B cell (primary cell): ENCODE results near the gene HLA-DPB1. TPM values are rescaled to one million over a fixed set of nuclear protein-coding genes. Genes with fewer than 3 reads are reported as not detected.
A peak's percentile ranks its signal among the peaks of the same experiment; 100 is the strongest.

Experiments
- ATAC-seq: fragments of 200-7000 bp; cut with Tn5 transposase; one replicate; pipeline ENCODE4 v1.10.0; 2021; ENCODE audit warnings: low read depth, mild to moderate bottlenecking, moderate number of reproducible peaks, moderate library complexity
- CTCF ChIA-PET: fragments of 350-600 bp; sonication (Branson Sonifier 250); formaldehyde crosslinking; loops from one replicate; lab custom pipeline; 2021; ENCODE audit warnings: antibody characterized with exemption, inconsistent platforms; lab: Charles Lee
- POLR2A ChIA-PET: fragments of 350-600 bp; sonication (Branson Sonifier 250); formaldehyde crosslinking; loops from one replicate; lab custom pipeline; 2021; ENCODE audit warnings: antibody characterized with exemption; lab: Charles Lee
- DNase-seq: peaks from one replicate; pipeline ENCODE4 v3.0.0; 2013
- H2AFZ ChIP-seq: 2 replicates; pipeline ENCODE4 v1.6.1; 2012; ENCODE audit warnings: mild to moderate bottlenecking, low read depth, low read length; ENCODE audit not compliant: insufficient read depth, poor library complexity, severe bottlenecking
- H3K27ac ChIP-seq, 2 donors: 1 replicate in 1 of 2; 2 replicates in 1 of 2; pipeline ENCODE4 v1.5.1; 2012 to 2013; ENCODE audit warnings: low read length in 2 of 2, mild to moderate bottlenecking in 2 of 2, moderate library complexity in 1 of 2
- H3K27me3 ChIP-seq, 4 experiments: fragments of 200-600 bp in 1 of 4; sonication (generic) in 1 of 4; replicated peaks in 1 of 4; 1 replicate in 2 of 4; 2 replicates in 2 of 4; pipeline versions ENCODE4 v1.6.1 to v1.7.0; 2013 to 2016; ENCODE audit warnings: low read length in 3 of 4, mild to moderate bottlenecking in 2 of 4, mixed read lengths in 1 of 4, moderate library complexity in 1 of 4; ENCODE audit not compliant: insufficient read depth in 4 of 4, control insufficient read depth in 3 of 4; ENCODE audit errors: control extremely low read depth in 1 of 4
- H3K36me3 ChIP-seq, 2 experiments: replicated peaks in 1 of 2; 1 replicate in 1 of 2; 2 replicates in 1 of 2; pipeline versions ENCODE4 v1.6.1 to v1.7.1; 2013; ENCODE audit warnings: low read length in 1 of 2; ENCODE audit not compliant: insufficient read depth in 2 of 2, control insufficient read depth in 1 of 2; ENCODE audit errors: control extremely low read depth in 1 of 2, extremely low read depth in 1 of 2
- H3K4me1 ChIP-seq, 2 donors: fragments of 200-600 bp in 1 of 2; sonication (generic) in 1 of 2; 1 replicate in 1 of 2; 2 replicates in 1 of 2; pipeline versions ENCODE4 v1.5.1 to v1.6.1; 2013 to 2017; ENCODE audit warnings: low read length in 2 of 2; ENCODE audit not compliant: control insufficient read depth in 2 of 2, insufficient read depth in 2 of 2
- H3K4me2 ChIP-seq: replicated peaks from 2 replicates; pipeline ENCODE3; 2012; ENCODE audit warnings: mild to moderate bottlenecking, low read depth, low read length; ENCODE audit not compliant: poor library complexity, severe bottlenecking
- H3K4me3 ChIP-seq, 5 experiments: fragments of 200-600 bp in 1 of 5; sonication (generic) in 1 of 5; 1 replicate in 3 of 5; 2 replicates in 2 of 5; pipeline versions ENCODE4 v1.5.1 to v1.7.0; 2011 to 2016; ENCODE audit warnings: low read length in 4 of 5, mild to moderate bottlenecking in 4 of 5, low read depth in 2 of 5, control low read depth in 1 of 5, moderate library complexity in 1 of 5; ENCODE audit not compliant: insufficient read depth in 1 of 5; ENCODE audit errors: control extremely low read depth in 1 of 5, extremely low read depth in 1 of 5
- H3K79me2 ChIP-seq: fragments of 200-600 bp; sonication (generic); one replicate; pipeline ENCODE4 v1.6.0; 2016; ENCODE audit warnings: low read length; ENCODE audit not compliant: control insufficient read depth, insufficient read depth
- H3K9ac ChIP-seq: fragments of 200-600 bp; sonication (generic); 2 replicates; pipeline ENCODE4 v1.6.1; 2017; ENCODE audit warnings: mild to moderate bottlenecking, low read length, moderate library complexity
- H3K9me3 ChIP-seq, 3 donors: one replicate each; pipeline versions ENCODE4 v1.6.1 to v1.7.1; 2013; ENCODE audit warnings: low read length in 2 of 3; ENCODE audit not compliant: control insufficient read depth in 2 of 3, insufficient read depth in 1 of 3; ENCODE audit errors: control extremely low read depth in 1 of 3
- H4K20me1 ChIP-seq: 2 replicates; pipeline ENCODE4 v1.6.0; 2012; ENCODE audit warnings: mild to moderate bottlenecking, low read length; ENCODE audit not compliant: insufficient read depth, control insufficient read depth, poor library complexity, severe bottlenecking
- H3K27ac Mint-ChIP-seq: one replicate; pipeline ENCODE4 v1.8.0; 2021; ENCODE audit warnings: mixed read lengths
- H3K27me3 Mint-ChIP-seq: one replicate; pipeline ENCODE4 v1.8.0; 2021; ENCODE audit warnings: mixed read lengths
- H3K4me1 Mint-ChIP-seq: one replicate; pipeline ENCODE4 v1.8.0; 2021; ENCODE audit warnings: mixed read lengths
- H3K4me3 Mint-ChIP-seq: one replicate; pipeline ENCODE4 v1.8.0; 2021; ENCODE audit warnings: mixed read lengths
- H3K9me3 Mint-ChIP-seq: one replicate; pipeline ENCODE4 v1.8.0; 2022; ENCODE audit warnings: mixed read lengths; ENCODE audit not compliant: insufficient read depth
- CTCF ChIP-seq: fragments of 200-600 bp; IDR thresholded peaks from one replicate; pipeline ENCODE4 v1.8.0; 2022; ENCODE audit warnings: antibody characterized with exemption, mild to moderate bottlenecking
- EZH2 ChIP-seq: IDR thresholded peaks from 2 replicates; pipeline ENCODE4 v1.6.1; 2012; ENCODE audit warnings: borderline replicate concordance, low read depth, mild to moderate bottlenecking, moderate library complexity, low read length; ENCODE audit not compliant: insufficient read depth, poor library complexity, severe bottlenecking
- WGBS: methylation state at CpG from one replicate; pipeline ENCODE4 v1.1.5; 2013; ENCODE audit warnings: missing lambda C conversion rate; ENCODE audit not compliant: insufficient coverage; 5-methylcytosine and 5-hydroxymethylcytosine counted together
- intact Hi-C: fragments of 100-400 bp; cut with micrococcal nuclease; formaldehyde crosslinking; loops from one replicate; pipeline ENCODE4 v1.10.0; 2022
- polyA plus RNA-seq: library from polyadenylated mRNA; depleted of rRNA; stranded (reverse); fragments of >200 nt; gene quantifications from 2 replicates; pipeline ENCODE4 v1.2.3, GENCODE V29; 2012
- total RNA-seq, 2 donors: library from RNA; stranded (reverse); fragments of 120-200 nt in 1 of 2; gene quantifications; 1 replicate in 1 of 2; 2 replicates in 1 of 2; pipeline versions ENCODE4 v1.2.3 to v1.2.4, GENCODE V29; 2013 to 2022

HLA-DPB1 gene
- total and polyA plus RNA-seq, 2 donors (not counting 1 experiment from before 2014, with no cell fraction given) = 1,104 to 1,578 TPM

DNA sequence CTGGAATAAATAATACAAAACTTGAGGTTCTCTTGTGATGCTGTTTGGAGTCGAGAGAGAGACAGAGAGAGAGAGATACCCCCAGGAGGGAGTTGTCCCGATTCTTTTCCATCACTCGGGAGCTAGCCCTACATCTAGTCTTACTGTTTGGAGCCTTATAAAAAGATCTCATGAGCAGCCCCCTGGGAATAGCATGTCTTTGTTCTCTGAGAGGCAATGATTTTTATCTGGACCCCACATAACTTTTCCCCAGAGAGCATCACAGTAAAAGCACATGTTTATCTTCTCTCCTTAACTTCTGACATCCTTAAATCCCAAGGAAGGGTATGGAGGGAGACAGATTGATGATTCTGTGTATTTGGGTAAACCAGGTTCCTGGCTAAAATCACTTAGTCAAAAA lies 45.5 kb upstream of the HLA-DPB1 start:
- TF ChIP-seq EZH2 = no peak
- no peak for TF ChIP-seq CTCF
- Mint-ChIP-seq H3K4me3 (peak overlapping the region; percentile 71), H3K27ac (peak overlapping the region; percentile 99), H3K9me3 (peaks cover 7% of the 10 kb centered on the region), H3K4me1 (peaks cover 58% of the 10 kb centered on the region), H3K27me3 (no peaks in the 10 kb centered on the region)
- POLR2A ChIA-PET = interaction anchor here (0.9 to 4.8 kb wide), 6 partner anchors 11 to 380 kb away, joined by 3 to 136 read pairs (median 48); partner anchors contain the start of genes HLA-DPA1 and HLA-DPB1
- ATAC-seq = no peak
- Histone ChIP-seq H2AFZ (no peak overlapping the region), H3K9ac (peak overlapping the region; percentile 75), H3K9me3 (peaks cover 0 to 11% (median 6%) of the 10 kb centered on the region in 3 donors), H3K4me1 (peaks cover 45 to 54% of the 10 kb centered on the region in 2 donors), H3K36me3 (no peaks in the 10 kb centered on the region), H3K4me3 (peak overlapping the region in 1 of 5 experiments; percentile 41), H3K79me2 (peaks cover 15% of the 10 kb centered on the region), H4K20me1 (no peaks in the 10 kb centered on the region), H3K4me2 (peak overlapping the region; percentile 67), H3K27me3 (no peaks in the 10 kb centered on the region), H3K27ac (peak overlapping the region; percentile 99)
- DNase-seq = no peak
- WGBS = no CpG with 5 or more reads among the region's 3 CpGs
- intact Hi-C loops = no loop called here
- CTCF ChIA-PET = interaction anchor here (1.2 to 7.6 kb wide), 9 partner anchors 11 to 96 kb away, joined by 3 to 75 read pairs (median 9); partner anchors contain the start of genes HLA-DPA1 and HLA-DPB1

DNA sequence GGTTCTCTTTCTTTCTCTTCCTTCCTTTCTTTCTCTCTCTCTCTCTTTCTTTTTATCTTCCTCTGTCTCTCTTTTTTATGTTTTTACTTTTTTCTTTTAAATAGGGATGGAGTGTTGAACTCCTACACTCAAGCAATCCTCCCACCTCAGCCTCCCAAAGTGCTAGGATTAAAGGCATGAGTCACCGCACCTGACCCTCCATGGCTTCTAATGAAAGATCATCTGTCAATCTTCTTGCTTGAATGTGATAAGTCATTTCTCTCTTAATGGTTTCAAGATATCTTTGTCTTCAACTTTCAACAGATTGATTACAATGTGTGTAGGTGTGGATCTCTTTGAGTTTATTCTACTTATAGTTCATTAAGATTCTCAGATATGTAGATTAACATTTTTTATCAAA lies 41.2 kb upstream of the HLA-DPB1 start:
- Histone ChIP-seq H3K36me3 (no peaks in the 10 kb centered on the region), H3K4me2 (no peak overlapping the region), H3K27ac (no peak overlapping the region), H3K9ac (no peak overlapping the region), H3K4me1 (peaks cover 17 to 20% of the 10 kb centered on the region in 2 donors), H3K9me3 (peaks cover 0 to 19% (median 6%) of the 10 kb centered on the region in 3 donors), H4K20me1 (no peaks in the 10 kb centered on the region), H2AFZ (no peak overlapping the region), H3K79me2 (peaks cover 15% of the 10 kb centered on the region), H3K4me3 (no peak overlapping the region), H3K27me3 (no peaks in the 10 kb centered on the region)
- TF ChIP-seq EZH2 = no peak
- TF ChIP-seq CTCF = no peak
- H3K9me3 Mint-ChIP-seq = peaks cover 14% of the 10 kb centered on the region
- H3K27ac Mint-ChIP-seq = peak overlapping the region; percentile 50
- peaks cover 27% of the 10 kb centered on the region for H3K4me1 Mint-ChIP-seq
- ATAC-seq (no peak), DNase-seq (no peak)
- POLR2A ChIA-PET = interaction anchor here (3.1 kb wide), 1 partner anchor 39 kb away, joined by 17 read pairs; the partner anchor contains the start of gene HLA-DPA1
- intact Hi-C loops = no loop called here
- H3K27me3 Mint-ChIP-seq = no peaks in the 10 kb centered on the region
- WGBS = no CpG with 5 or more reads among the region's 1 CpG
- no peak overlapping the region for H3K4me3 Mint-ChIP-seq
- CTCF ChIA-PET = interaction anchor here (1.4 kb wide), 1 partner anchor 45 kb away, joined by 4 read pairs; no protein-coding TSS in a partner anchor
